ENCODE results near the gene ATG5.

ATG5 gene

DNA sequence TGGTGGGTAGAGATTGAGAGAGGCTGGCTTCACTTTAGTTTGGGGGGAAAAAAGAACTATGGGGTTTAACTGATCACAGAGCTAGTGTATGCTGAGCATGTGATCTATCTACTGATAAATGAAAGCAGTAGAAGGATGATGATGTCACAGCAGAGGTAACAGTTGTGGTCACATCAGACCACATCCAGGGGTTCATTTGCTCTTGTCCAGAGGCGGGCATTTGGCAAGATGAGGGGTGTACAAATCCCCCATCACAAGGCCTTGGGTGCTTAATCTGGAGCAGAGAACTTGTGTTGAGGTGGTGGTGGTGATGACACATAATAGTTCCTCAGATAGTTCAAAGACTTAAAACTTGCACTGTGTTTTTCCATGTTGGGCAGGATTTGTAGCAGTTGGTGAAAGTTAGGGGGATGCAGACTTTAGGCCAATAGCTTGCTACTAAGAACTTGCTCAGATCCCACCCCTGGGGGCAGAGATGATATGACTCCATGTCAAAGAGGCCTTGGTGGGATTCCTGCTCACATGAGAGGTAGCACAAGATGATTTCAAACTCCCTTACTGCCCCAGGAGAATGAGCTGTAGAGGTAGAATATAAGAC, 176.0 kb downstream of the ATG5 start:
- DNase-seq: no peak

DNA sequence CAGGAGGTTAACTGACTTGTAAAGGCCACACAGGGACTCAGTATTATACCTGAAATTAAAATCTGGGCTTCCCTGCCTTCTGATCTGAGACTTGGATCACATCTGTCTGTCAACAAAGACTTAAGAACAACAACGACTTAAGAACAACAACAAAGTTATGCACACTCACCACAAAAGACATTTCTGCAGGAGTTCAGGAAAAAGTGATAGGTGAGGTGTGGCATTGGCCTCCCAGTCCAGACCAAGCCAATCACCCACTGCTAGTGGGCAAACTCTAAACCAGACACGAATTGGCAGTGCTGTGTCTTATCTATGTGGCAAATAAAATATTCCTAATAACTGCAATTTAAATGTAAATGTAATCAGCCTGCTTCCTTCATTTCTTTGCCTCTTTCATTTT, 178.1 kb downstream of the ATG5 start:
- DNase-seq: no peak

- DNase-seq: no peak
Observed at GRCh38 chr6:106146852-106147351, 178.7 kb downstream of the ATG5 start.

DNA sequence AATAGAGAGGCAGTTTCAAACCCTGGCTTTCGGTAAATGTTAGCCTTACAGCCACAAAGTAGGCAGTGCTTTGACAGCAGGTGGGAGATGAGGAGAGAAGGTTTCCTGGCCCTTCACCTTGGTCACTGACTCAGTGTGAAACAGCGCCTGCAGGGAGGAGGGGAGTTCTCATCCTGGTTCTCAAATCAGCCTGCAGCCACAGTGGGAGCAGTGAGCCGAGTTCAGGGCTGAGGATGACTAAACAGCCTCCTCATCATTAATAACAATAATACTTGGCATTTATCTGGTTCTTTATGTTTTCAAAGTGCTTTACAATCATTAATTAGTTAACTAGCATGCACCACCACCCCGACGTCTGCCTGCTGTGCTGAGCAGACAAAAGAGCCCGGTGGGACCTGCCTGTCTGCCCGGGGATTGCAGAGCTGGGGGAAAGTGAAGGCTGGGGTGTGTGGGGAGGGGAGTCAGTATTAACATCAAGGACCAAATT, 179.8 kb downstream of the ATG5 start:
- DNase-seq: no peak

- DNase-seq: no peak
Observed at GRCh38 chr6:106145144-106145543, 180.4 kb downstream of the ATG5 start.

DNA sequence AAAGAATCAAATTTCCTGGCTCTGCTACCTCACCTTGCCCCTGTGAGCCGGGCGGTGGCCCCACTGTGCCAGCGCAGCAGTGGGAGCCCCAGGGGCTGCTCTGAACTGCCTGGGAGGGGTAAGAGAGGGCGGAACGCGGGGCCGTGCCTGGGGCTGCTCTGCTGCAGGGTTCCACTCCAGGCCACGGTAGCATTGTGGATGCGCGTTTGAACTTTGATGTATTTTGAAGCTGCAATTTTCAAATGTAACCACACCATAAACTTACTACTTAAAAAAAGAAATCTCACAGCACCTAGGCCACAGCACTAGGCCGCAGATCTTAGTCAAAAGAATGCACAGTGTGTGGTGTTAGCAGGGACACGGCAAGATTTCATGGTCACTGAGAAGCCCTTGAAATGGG, 181.9 kb downstream of the ATG5 start:
- DNase-seq: no peak

GRCh38 chr6:106142876-106143431, 182.6 kb downstream of the ATG5 start:
- no peak for DNase-seq

GRCh38 chr6:106141441-106142237, 183.9 kb downstream of the ATG5 start:
- no peak for DNase-seq

DNA sequence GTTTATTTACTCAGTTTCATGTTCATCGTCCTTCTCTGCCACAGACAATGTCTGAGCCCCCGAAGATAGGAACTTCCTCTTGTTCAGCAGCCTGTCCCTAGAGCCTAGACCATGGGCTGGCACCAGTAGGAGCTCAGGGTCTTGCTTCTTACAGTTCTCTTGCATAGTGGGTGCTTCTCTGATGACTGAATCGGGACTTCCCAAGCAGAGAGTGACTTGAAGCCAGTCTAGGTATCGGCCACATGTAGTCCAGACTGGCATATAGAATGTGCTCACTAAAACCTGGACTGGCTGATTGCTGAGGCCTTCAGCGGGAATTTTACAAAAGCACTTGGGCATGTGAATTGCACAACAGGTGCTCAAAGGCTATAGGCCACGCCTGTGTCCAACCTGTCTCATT, 187.4 kb downstream of the ATG5 start:
- no peak for DNase-seq

DNA sequence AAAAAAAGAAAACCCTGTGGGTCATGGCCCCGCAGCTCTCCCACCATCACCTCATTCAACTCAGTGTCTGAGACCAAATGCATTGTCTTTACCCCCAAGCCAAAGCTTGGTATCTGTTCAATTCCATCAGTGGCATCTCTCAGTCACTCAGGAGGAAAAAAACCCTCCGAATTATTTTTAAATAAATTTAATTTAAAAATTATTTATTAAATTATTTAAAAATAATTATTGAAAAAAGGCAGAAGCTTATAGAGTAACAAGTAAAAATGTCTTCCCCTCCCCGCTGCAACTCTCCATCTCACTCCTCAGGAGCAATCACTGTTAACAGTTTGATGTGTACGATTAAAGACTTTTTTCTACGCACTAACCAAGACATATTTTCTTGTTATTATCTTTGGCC, 188.7 kb downstream of the ATG5 start:
- DNase-seq: no peak

GRCh38 chr6:106135911-106136571, 189.5 kb downstream of the ATG5 start:
- no peak for DNase-seq

DNA sequence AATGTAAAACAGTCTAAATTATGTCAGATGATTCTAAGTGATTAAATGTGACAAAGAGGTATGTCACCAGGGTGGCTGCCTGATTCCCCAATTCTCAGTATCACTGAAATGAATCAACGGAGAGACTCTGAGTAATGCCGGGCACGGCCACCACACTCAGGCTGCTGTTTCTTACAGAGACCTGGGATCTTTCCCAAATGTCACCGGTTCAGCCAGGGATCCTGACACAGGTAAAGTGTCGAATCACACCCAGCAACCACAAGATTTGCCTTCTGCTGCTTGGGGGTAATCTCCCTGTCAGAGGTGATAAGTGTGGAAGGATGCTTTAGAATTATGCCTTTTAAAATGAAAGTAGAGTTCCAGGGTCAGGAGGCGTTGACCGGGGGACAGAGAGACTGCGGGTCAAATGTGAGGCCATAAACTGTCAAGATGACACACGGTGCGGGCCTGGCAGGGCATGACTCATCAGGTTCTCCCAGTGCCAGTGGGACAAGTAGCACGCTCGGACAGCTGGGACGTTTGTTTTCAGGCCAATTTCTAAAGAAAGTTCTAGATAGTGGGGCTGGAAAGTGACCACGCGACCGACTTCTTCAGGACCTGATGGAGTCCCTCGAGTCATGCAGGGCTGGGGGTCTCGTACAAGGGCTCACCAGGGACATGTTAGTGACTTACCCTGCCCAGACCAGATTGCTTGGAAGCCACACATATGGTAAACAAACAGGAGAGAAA, 190.5 kb downstream of the ATG5 start:
- no peak for DNase-seq

All from hematopoietic multipotent progenitor cell treated with erythropoietin and hydrocortisone succinate and interleukin-3 and kit ligand, for 8 days (in vitro differentiated cells).